Measurements from ENCODE around the gene ROM1.

DNA sequence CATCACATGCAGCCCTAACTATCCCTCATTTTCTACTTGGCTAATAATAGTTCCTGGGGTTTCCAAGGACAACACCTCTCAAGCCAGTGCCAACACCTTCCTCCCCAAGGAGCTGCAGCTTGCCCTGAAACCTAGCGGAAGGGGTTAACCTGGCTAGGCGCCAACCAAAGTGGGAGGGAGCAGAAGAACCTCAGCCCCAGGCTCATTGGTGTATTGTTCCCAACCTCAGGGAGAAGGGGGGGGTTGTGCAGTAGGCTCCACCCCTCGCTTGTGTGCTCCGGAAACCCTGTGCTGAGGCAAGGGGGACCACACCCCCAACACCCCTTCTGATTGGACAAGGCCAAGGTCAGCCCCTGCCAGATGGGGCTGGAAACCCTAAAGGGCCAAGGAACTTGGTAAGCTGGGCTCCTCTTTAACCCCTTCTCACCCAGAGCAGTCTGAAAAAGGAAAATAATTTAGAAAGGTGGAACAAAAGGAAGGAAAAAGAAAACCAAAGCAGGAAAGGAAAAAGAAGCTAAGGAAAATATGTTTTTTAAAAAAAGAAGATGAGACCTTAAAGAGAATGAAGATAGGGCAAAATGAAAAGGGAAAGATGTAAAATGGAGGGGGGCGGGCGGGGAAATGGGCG lies 13.9 kb upstream of the ROM1 start:
- TF ChIP-seq EZH2 (IDR thresholded peaks at IDR 0.05; ENCODE audit: borderline replicate concordance, low read depth, low read length, severe bottlenecking) (no peak), CTCF (IDR thresholded peaks at IDR 0.05; ENCODE audit: borderline replicate concordance, extremely low read depth, low read length, poor library complexity, severe bottlenecking) (no peak)

Data from DND-41 (cell line).